ENCODE results near the gene KLHL24.

Gene KLHL24

GRCh38 chr3:183697610-183698317 lies 62.3 kb downstream of the KLHL24 start, which contains the start of gene YEATS2 (continued):
- TF ChIP-seq, protein P1, sequence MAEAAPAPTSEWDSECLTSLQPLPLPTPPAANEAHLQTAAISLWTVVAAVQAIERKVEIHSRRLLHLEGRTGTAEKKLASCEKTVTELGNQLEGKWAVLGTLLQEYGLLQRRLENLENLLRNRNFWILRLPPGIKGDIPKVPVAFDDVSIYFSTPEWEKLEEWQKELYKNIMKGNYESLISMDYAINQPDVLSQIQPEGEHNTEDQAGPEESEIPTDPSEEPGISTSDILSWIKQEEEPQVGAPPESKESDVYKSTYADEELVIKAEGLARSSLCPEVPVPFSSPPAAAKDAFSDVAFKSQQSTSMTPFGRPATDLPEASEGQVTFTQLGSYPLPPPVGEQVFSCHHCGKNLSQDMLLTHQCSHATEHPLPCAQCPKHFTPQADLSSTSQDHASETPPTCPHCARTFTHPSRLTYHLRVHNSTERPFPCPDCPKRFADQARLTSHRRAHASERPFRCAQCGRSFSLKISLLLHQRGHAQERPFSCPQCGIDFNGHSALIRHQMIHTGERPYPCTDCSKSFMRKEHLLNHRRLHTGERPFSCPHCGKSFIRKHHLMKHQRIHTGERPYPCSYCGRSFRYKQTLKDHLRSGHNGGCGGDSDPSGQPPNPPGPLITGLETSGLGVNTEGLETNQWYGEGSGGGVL (tag by site-specific recombination; IDR thresholded peaks at IDR 0.05), result peak; percentile 19; the same call in 1 of the 2 replicates
- no peak for TF ChIP-seq ZNF623 (tag by site-specific recombination; IDR thresholded peaks at IDR 0.05)
- TF ChIP-seq ZNF707 (tag by site-specific recombination; IDR thresholded peaks at IDR 0.05), result no peak
- no peak for TF ChIP-seq ZNF423 (tag by site-specific recombination; IDR thresholded peaks at IDR 0.05)
- TF ChIP-seq ZNF664 (tag by site-specific recombination; IDR thresholded peaks at IDR 0.05), result no peak
- peak; percentile 66 for TF ChIP-seq ZNF692 (tag by site-specific recombination; IDR thresholded peaks at IDR 0.05)
- no peak for TF ChIP-seq ZIC2 (tag by site-specific recombination; IDR thresholded peaks at IDR 0.05)
- TF ChIP-seq, protein P2, sequence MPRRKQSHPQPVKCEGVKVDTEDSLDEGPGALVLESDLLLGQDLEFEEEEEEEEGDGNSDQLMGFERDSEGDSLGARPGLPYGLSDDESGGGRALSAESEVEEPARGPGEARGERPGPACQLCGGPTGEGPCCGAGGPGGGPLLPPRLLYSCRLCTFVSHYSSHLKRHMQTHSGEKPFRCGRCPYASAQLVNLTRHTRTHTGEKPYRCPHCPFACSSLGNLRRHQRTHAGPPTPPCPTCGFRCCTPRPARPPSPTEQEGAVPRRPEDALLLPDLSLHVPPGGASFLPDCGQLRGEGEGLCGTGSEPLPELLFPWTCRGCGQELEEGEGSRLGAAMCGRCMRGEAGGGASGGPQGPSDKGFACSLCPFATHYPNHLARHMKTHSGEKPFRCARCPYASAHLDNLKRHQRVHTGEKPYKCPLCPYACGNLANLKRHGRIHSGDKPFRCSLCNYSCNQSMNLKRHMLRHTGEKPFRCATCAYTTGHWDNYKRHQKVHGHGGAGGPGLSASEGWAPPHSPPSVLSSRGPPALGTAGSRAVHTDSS (tag by site-specific recombination; IDR thresholded peaks at IDR 0.05), result no peak
- TF ChIP-seq HOXD13 (CRISPR knock-in tag; IDR thresholded peaks at IDR 0.05; ENCODE audit: borderline replicate concordance), result no peak
- TF ChIP-seq, protein P3, sequence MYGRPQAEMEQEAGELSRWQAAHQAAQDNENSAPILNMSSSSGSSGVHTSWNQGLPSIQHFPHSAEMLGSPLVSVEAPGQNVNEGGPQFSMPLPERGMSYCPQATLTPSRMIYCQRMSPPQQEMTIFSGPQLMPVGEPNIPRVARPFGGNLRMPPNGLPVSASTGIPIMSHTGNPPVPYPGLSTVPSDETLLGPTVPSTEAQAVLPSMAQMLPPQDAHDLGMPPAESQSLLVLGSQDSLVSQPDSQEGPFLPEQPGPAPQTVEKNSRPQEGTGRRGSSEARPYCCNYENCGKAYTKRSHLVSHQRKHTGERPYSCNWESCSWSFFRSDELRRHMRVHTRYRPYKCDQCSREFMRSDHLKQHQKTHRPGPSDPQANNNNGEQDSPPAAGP (tag by site-specific recombination; IDR thresholded peaks at IDR 0.05), result peak; percentile 40
- no peak for TF ChIP-seq TCF7L2 (IDR thresholded peaks at IDR 0.05; ENCODE audit: borderline replicate concordance, low read depth, low read length)
- no peak for TF ChIP-seq ZNF132 (tag by site-specific recombination; IDR thresholded peaks at IDR 0.05; ENCODE audit: borderline replicate concordance)
- TF ChIP-seq ZNF645 (tag by site-specific recombination; IDR thresholded peaks at IDR 0.05), result no peak
- TF ChIP-seq BCL6B (tag by site-specific recombination; IDR thresholded peaks at IDR 0.05), result no peak
- TF ChIP-seq ZNF510 (tag by site-specific recombination; IDR thresholded peaks at IDR 0.05; ENCODE audit: insufficient replicate concordance), result no peak
- peak; percentile 63; the same call in 1 of the 2 replicates for TF ChIP-seq ZNF626 (tag by site-specific recombination; IDR thresholded peaks at IDR 0.05)
- no peak for TF ChIP-seq ZNF114 (tag by site-specific recombination; IDR thresholded peaks at IDR 0.05)
- TF ChIP-seq ZNF48 (tag by site-specific recombination; IDR thresholded peaks at IDR 0.05), result no peak
- no peak for TF ChIP-seq ZNF24 (tag by site-specific recombination; IDR thresholded peaks at IDR 0.05)
- TF ChIP-seq ZNF302 (tag by site-specific recombination; IDR thresholded peaks at IDR 0.05; ENCODE audit: low read depth), result no peak
- TF ChIP-seq ZXDB (tag by site-specific recombination; IDR thresholded peaks at IDR 0.05), result no peak; the same call in 1 of the 2 replicates
- no peak for TF ChIP-seq ZNF157 (tag by site-specific recombination; IDR thresholded peaks at IDR 0.05)
- peak; percentile 81 for TF ChIP-seq ZFHX2 (tag by site-specific recombination; conservative IDR thresholded peaks at IDR 0.05)
- no peak for TF ChIP-seq ZNF785 (tag by site-specific recombination; IDR thresholded peaks at IDR 0.05)
- TF ChIP-seq ZNF354C (tag by site-specific recombination; IDR thresholded peaks at IDR 0.05; ENCODE audit: borderline replicate concordance, low read depth), result no peak
- no peak for TF ChIP-seq SETDB1 (IDR thresholded peaks at IDR 0.05; ENCODE audit: insufficient read length, low read length)
- no peak for TF ChIP-seq ZNF121 (tag by site-specific recombination; IDR thresholded peaks at IDR 0.05)
- TF ChIP-seq ZNF660 (tag by site-specific recombination; IDR thresholded peaks at IDR 0.05), result peak; percentile 67
- TF ChIP-seq KLF9 (tag by site-specific recombination; IDR thresholded peaks at IDR 0.05; ENCODE audit: low read depth), result peak; percentile 42
- TF ChIP-seq ZNF473 (tag by site-specific recombination; IDR thresholded peaks at IDR 0.05), result no peak
- no peak for TF ChIP-seq ZBTB44 (tag by site-specific recombination; IDR thresholded peaks at IDR 0.05)

Measured in HEK293 (cell line).